ENCODE results near the gene GLO1.

GRCh38 chr6:38637756-38638155 is 65.2 kb downstream of the GLO1 start:
- TF ChIP-seq CTCF (IDR thresholded peaks at IDR 0.05) (no peak), POLR2A (IDR thresholded peaks at IDR 0.05) (no peak), POLR2AphosphoS5 (IDR thresholded peaks at IDR 0.05) (no peak)
